ENCODE data around the gene REXO4. TPM values are rescaled to one million over a fixed set of nuclear protein-coding genes. Genes with fewer than 3 reads are reported as not detected.

The REXO4 gene
- total RNA-seq, 4 donors from 2014 or later: 12.1 to 21.9 (median 16.0) TPM

- TF ChIP-seq POLR2A (IDR thresholded peaks at IDR 0.05) (peak; percentile 52), POLR2AphosphoS5 (IDR thresholded peaks at IDR 0.05) (peak; percentile 60 to 91 (median 90)), EP300 (IDR thresholded peaks at IDR 0.05; ENCODE audit: low read depth) (no peak)
- peaks cover 25 to 45% (median 38%) of the 10 kb centered on the region in 4 donors for H3K4me1 ChIP-seq
- intact Hi-C loops (cut with DNase I; ENCODE audit: low total_unique reads): no loop called here
- H3K9me3 ChIP-seq: no peaks in the 10 kb centered on the region
- H3K27ac ChIP-seq: peak within 1 kb of the TSS; percentile 97 to 100 (median 98)
- in situ Hi-C loops (cut with MboI; ENCODE audit: low pct_ligation_motif_present in 1 of 4, low pct_unique_long_range_greater_than_20kb in 1 of 4, low sequenced_read_pairs in 3 of 4): no loop called here
- no peaks in the 10 kb centered on the region for H3K27me3 ChIP-seq
- DNase-seq: peak; percentile 98
- peak within 1 kb of the TSS; percentile 66 to 100 (median 92) for H3K4me3 ChIP-seq
- 0% methylated on average over 21 of the region's 120 CpGs; no CpG with 5 or more reads in 1 of the 2 donors for WGBS, 2 donors (ENCODE audit: low coverage in 1 of 2)
- H3K36me3 ChIP-seq: no peaks in the 10 kb centered on the region
These were observed 41.8 kb downstream of the REXO4 start, which contains the start of the genes STKLD1 and SURF4 for GRCh38 chr9:133375724-133376654. Gene STKLD1, plus strand, starts transcription at chr9:133376366. Its CDS starts 108 bp downstream, at chr9:133376474. Gene SURF4, minus strand, starts transcription at chr9:133376060. Its CDS starts 91 bp downstream, at chr9:133375969.

GRCh38 chr9:133375116-133375723 is 42.6 kb downstream of the REXO4 start:
- in situ Hi-C loops (cut with MboI; ENCODE audit: low pct_ligation_motif_present in 1 of 4, low pct_unique_long_range_greater_than_20kb in 1 of 4, low sequenced_read_pairs in 3 of 4): no loop called here
- DNase-seq: peak; percentile 57
- Histone ChIP-seq H3K36me3 (no peaks in the 10 kb centered on the region), H3K9me3 (no peaks in the 10 kb centered on the region), H3K27me3 (no peaks in the 10 kb centered on the region), H3K4me3 (peak overlapping the region; percentile 66 to 100 (median 92)), H3K4me1 (peaks cover 25 to 52% (median 44%) of the 10 kb centered on the region in 4 donors), H3K27ac (peak overlapping the region; percentile 97 to 100 (median 98))
- 0% methylated on average over 21 of the region's 39 CpGs; no CpG with 5 or more reads in 1 of the 2 donors for WGBS, 2 donors (ENCODE audit: low coverage in 1 of 2)
- intact Hi-C loops (cut with DNase I; ENCODE audit: low total_unique reads): no loop called here
- TF ChIP-seq CTCF (IDR thresholded peaks at IDR 0.05) (no peak), POLR2A (IDR thresholded peaks at IDR 0.05) (peak; percentile 30), POLR2AphosphoS5 (IDR thresholded peaks at IDR 0.05) (peak in 2 of 3 donors; percentile 21 to 24)

- DNase-seq: no peak
- in situ Hi-C loops (cut with MboI; ENCODE audit: low pct_ligation_motif_present in 1 of 4, low pct_unique_long_range_greater_than_20kb in 1 of 4, low sequenced_read_pairs in 3 of 4): no loop called here
- Histone ChIP-seq H3K9me3 (no peaks in the 10 kb centered on the region), H3K27me3 (no peaks in the 10 kb centered on the region), H3K36me3 (no peaks in the 10 kb centered on the region), H3K4me1 (peaks cover 25 to 58% (median 49%) of the 10 kb centered on the region in 4 donors), H3K27ac (peak overlapping the region; percentile 97 to 100 (median 98)), H3K4me3 (peak overlapping the region; percentile 66 to 100 (median 92))
- 13 to 24% methylated on average over 6 to 12 of the region's 12 CpGs for WGBS, 2 donors (ENCODE audit: low coverage in 1 of 2)
- TF ChIP-seq POLR2A (IDR thresholded peaks at IDR 0.05): no peak
- TF ChIP-seq CTCF (IDR thresholded peaks at IDR 0.05): no peak
- no peak for TF ChIP-seq EP300 (IDR thresholded peaks at IDR 0.05; ENCODE audit: low read depth)
- TF ChIP-seq POLR2AphosphoS5 (IDR thresholded peaks at IDR 0.05): no peak
- intact Hi-C loops (cut with DNase I; ENCODE audit: low total_unique reads): no loop called here
These were observed 43.1 kb downstream of the REXO4 start for GRCh38 chr9:133374612-133375115.

- H3K27me3 ChIP-seq: no peaks in the 10 kb centered on the region
- no peak overlapping the region for H3K4me3 ChIP-seq
- no peak for DNase-seq
- in situ Hi-C loops (cut with MboI; ENCODE audit: low pct_ligation_motif_present in 1 of 4, low pct_unique_long_range_greater_than_20kb in 1 of 4, low sequenced_read_pairs in 3 of 4) (no loop called here), intact Hi-C loops (cut with DNase I; ENCODE audit: low total_unique reads) (no loop called here)
- peak overlapping the region; percentile 14 to 69 (median 24) for H3K27ac ChIP-seq
- H3K36me3 ChIP-seq: no peaks in the 10 kb centered on the region
- peaks cover 41 to 83% (median 72%) of the 10 kb centered on the region in 4 donors for H3K4me1 ChIP-seq
- TF ChIP-seq EP300 (IDR thresholded peaks at IDR 0.05; ENCODE audit: low read depth): no peak
- TF ChIP-seq POLR2A (IDR thresholded peaks at IDR 0.05): no peak
- no peak for TF ChIP-seq CTCF (IDR thresholded peaks at IDR 0.05)
- TF ChIP-seq POLR2AphosphoS5 (IDR thresholded peaks at IDR 0.05): no peak
- WGBS, 2 donors (ENCODE audit: low coverage in 1 of 2): 59% methylated on average over 7 of the region's 7 CpGs; no CpG with 5 or more reads in 1 of the 2 donors
- no peaks in the 10 kb centered on the region for H3K9me3 ChIP-seq
These were observed 45.7 kb downstream of the REXO4 start for GRCh38 chr9:133372144-133372543.

All from transverse colon (tissue), 4 donors.